NCI-H2029 (cell line): ENCODE results near the gene CDC6.

Source experiments
- DNase-seq: peaks from one replicate; lab custom pipeline; 2025; lab: John Stamatoyannopoulos, UW

CDC6 gene

DNA sequence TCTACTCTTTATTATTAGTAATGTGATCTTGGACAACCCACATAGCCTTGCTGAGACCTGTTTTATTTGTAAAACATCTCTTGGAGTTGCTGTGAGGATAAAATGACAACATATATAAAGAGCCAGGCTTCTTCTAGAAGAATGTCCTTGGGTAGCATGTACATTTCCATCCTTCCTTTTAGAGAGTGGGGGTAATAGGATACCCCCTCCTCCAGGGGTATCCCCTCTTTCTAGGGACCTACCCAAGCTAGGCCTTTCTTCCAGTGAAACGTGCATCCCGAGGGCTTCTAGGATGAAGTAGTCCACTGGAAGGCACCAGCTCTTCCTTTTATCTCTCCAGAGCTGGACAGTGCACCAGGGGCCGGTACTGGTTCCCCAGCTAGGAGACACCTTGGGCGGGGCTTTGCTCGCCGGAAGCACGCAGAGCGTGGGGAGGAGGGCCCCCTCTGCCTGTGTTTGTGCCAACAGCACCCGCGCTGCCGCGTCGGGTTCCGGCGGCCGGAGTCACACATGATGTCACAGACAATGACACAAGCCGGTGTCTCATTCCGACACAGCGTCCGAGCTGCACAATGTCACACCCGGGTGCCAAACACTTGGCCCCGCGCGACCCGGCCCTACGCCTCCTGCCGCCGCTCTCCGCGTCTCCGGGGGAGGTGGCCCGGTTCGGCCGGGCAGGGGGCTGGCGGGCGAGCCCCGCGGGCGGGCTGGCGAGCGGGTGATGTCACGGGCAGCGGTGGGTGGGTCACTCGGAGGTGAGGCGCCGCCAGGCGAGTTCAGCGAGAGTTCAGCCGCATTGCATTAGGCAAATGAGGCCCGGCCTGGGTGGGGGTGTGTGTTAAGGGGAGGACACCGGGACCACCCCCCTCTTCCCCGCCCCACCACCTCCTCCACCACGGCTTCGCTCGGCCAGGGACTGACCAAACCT is 53.5 kb downstream of the CDC6 start:
- peak; percentile 80 for DNase-seq

GRCh38 chr17:40341808-40342503 is 54.3 kb downstream of the CDC6 start:
- peak; percentile 35 for DNase-seq

DNA sequence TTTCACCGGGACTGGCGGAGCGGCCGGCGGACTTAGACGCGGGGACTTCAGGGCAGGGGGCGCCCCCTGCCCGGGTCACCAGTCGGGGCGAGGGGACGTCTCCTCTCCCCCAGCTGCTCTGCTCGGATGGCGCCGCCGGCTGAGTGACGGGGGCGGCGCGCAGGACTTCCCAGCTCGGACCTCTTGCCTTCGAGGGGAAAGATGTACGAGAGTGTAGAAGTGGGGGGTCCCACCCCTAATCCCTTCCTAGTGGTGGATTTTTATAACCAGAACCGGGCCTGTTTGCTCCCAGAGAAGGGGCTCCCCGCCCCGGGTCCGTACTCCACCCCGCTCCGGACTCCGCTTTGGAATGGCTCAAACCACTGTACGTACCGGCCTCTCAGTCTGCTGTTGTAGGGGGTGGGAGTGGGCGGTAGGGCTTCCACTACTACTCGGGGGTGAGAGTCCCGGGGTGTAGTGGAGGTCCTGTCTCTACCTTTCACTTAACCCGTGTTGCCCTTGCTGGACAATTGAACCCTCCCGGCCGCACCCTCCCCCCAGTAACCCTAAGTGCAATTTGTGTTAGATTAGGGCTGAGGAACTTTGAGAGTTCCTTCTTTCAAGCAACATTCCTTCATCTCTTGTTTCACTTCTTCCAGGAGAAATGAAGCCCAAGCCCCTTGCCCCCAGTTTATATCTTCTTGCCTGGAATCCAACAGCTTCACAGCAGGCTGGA is 55.0 kb downstream of the CDC6 start:
- no peak for DNase-seq

GRCh38 chr17:40343219-40344119 is 55.8 kb downstream of the CDC6 start:
- no peak for DNase-seq

DNA sequence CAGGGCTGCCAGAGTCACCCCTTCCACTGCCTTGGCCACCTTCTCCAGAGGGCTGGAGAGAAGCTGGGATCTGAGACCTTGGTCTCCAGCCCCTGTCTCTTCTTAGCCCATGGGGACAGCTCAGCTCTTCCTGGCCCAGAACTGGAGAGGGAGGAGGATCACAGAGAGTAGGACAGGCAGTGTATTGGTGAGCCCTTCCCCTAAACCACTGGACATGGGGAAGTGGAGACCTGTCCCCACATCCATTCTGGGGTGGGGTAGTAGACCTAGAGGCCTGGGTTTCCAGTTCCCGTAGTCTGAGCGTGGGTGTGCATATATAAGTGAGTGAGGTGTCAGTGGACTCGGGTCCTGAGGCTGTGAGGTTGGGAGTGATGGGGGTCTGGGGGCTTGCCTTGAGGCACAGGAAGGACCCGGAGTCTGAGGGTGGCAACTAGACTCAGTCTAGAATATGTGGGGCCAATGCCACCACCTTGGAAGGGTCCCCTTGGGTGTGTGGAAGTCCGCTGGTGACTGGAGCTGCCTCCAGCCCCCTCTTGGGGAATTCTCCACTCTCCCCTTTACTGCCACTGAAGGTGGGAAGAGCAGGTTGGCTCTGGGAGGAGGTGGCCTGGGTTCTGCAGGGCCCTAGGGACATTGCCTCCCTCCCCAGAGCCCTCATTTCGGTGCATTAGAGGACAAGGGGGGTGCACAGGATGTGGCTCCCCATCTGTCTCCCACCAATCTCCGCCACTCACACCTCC is 56.9 kb downstream of the CDC6 start:
- no peak for DNase-seq

DNA sequence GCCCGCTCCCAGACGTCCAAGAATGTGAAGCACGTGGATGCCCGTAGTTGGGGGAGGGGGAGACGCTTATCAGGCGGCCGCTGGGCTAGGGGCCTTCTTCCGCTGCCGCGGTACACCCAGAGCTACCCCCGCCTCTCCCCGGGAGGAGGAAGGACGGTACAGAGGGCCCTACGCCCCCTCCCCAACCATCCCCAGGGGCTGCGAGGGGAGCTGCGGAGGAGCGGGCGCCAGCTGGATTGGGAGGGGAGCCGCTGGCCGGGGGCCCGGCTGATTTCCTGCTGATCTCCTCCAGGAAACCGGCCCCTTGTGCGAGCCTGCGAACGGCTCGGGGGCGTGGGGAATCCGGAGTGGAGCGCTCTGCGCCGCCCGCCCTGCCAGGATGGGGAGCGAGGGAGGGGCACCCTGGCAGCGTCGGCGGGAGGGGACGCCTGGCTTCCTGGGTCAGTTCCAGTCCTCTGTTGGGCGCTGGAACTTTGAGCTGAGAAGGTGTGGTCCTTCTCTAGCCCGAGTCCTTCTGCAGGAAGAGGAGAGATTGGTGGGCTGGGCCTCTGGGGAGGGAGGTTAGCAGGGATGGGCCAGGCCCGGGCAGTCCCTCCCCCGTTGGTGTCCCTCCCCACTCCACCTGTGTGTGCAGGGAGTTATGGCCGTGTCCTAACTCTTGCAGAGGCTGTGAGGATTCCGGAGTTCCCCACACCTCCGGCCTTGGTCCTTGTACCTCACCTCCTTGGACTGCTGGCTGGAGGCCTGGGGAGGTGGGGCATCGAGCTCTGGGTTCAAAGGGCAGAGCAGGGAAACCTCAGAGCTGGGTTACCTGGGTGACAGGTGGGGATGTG is 57.7 kb downstream of the CDC6 start:
- DNase-seq, result peak; percentile 54

DNA sequence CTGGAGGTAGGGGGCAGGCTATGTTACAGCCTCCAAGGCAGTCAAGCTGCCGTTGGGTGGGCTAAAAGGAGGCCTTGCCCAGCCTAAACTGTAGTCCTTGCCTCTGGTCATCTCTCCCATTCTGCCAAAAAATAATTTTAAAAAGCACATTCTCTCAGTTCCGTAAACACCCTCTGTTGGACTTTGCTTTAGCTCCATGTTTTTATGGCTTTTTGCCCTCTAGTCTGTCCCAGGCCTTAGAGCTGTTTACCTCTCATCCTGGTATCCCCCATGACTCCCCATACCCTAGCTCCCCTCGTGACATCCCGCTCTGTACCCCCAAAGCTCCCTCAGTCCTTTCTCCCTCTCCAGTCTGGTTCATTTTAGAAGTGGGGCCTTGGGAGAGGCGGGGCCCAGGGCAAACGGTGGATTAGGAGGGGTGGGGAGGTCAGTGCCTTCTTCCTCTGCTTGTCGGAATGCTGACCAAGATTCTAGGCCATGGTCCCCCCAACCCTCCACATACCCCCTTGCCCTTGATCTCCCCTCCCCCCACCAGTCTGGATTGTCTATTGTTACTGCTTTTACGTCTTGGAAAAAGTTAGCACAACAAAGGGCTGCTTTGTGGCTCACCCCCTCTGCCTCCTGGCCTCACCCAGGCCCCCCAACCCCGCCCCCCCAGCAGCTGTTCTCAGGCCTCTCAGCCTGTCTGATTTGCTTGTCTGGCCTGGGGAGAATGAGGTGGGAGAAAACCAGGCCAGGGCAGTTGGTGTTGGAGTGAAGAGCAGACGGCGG is 58.5 kb downstream of the CDC6 start:
- no peak for DNase-seq

GRCh38 chr17:40346765-40347158 is 59.1 kb downstream of the CDC6 start:
- no peak for DNase-seq

DNA sequence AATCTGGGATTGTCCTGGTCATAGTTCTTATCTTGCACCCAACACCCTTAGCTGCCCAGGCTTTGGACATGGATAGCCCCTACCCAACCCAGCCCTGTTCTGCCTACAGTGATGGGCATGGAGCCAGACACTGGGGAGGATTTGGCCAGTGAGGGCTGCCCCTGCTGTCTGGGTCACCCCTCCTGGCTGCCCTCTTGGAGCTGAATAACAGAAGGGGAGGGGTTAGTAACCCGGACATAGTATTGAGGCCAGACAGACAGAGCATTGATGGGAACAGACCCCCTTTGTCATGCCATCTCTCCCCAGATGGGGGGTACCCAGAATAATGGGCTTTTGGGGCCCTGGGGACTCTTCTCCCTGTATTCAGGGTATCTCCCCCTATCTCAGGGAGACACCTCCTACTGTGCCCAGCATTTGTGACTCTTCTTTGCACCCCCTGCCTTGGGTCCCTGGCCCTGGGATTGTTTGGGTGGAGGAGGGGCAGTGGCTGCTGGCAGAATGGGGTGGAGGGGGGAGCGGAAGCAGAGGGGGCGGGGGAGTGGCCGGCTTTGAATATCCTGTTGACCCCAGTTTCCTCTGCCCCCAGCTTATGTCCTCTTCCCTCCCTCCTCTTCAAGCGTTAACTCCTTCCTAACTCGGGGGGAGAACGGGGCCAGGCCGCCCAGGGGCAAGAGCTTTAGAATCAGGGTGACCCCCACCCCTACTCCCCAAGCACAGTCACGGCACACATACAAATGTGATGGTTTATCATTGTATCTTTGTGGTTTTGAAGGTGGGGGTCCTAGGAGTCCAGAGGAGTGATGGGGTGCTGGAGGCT is 59.8 kb downstream of the CDC6 start:
- DNase-seq, result no peak

DNA sequence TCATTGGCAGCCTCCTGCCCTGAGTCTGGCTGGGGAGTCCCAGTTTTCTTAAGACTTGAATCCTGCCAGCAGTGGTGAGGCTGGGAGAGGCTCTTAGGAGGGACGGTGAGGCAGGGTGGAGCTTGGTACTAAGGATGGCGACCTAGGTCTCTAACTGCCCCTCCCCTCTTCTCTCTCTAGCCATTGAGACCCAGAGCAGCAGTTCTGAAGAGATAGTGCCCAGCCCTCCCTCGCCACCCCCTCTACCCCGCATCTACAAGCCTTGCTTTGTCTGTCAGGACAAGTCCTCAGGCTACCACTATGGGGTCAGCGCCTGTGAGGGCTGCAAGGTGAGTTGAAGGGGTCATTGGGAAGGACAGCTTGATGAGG is 60.4 kb downstream of the CDC6 start:
- no peak for DNase-seq

DNA sequence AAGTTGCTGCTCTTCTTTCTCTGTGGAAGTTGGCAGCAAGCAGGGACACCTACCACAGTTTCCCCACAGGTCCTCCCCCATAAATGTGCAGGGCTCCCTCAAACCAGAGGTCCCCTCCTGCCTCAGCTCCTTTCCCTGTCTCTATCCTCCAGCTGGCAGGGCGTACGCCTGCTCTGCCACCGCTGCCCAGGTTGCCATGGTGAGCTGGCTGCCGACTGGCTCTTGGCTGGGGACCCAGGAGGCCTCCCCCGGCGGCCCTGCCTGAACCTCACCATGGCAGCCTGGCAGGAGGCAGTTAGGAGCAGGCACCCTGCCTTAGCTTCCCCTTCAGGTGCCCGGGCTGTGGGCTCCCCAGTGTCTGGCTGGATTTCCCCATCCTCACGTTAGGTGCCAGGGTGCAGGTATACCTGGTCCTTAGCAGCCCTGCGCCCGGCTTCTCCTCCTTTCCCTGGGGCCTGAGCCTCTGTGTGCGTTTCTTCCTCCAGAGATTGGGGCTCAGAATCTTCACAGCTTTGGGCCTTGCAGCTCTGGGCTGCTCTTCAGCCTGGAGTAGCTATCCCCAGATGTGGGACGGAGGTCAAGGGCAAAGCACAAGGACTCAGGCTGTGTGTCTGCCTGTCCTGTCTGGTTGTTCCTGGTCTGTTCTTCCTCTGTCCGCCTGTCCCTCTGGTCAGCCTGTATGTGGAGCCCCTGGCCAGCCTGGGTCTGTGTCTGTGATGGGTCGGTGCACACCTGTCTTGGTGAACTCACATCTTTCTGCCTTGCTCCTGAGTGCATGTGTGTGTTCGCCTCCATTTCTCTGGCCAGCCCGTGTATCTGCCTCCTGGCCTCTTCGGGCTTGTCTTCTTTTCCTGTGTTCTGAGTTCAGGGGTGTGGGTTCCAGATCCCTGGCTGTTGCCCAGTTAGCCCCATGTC is 61.1 kb downstream of the CDC6 start:
- peak; percentile 61 for DNase-seq

GRCh38 chr17:40349477-40349894 is 61.8 kb downstream of the CDC6 start:
- no peak for DNase-seq

- no peak for DNase-seq
Measured at GRCh38 chr17:40349895-40350688, 62.4 kb downstream of the CDC6 start.

DNA sequence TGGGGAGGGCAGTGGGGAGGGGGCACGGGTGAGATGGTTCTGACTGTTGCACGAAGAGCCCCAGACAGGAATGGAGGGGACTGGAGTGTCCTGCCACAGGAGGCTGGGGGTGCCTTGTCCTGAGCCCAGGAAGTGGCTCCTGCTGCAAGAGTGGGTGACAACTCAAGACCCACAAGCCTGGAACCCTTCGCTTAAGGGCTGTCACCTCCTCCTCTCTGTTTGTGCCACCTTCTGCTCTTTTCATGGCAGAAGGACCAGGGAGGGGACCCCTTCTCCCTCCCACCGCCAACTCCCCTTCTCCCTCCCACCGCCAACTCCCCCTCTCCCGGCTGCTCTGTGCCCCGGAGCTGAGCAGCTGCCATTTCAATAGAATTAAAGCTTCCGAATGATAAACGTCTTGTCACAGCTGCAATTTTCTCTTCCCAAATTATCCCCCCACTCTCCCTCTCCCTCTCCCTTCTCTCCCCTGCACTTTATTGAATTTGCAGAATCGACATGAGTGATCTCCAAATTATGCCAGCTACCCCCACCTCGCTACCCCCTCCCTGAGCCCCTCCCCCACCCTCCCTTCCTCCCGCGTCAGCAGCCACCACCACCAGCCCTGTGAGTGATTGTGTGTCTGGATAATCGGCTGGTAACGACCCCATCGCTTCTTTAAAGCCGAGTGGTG is 63.1 kb downstream of the CDC6 start:
- no peak for DNase-seq

DNA sequence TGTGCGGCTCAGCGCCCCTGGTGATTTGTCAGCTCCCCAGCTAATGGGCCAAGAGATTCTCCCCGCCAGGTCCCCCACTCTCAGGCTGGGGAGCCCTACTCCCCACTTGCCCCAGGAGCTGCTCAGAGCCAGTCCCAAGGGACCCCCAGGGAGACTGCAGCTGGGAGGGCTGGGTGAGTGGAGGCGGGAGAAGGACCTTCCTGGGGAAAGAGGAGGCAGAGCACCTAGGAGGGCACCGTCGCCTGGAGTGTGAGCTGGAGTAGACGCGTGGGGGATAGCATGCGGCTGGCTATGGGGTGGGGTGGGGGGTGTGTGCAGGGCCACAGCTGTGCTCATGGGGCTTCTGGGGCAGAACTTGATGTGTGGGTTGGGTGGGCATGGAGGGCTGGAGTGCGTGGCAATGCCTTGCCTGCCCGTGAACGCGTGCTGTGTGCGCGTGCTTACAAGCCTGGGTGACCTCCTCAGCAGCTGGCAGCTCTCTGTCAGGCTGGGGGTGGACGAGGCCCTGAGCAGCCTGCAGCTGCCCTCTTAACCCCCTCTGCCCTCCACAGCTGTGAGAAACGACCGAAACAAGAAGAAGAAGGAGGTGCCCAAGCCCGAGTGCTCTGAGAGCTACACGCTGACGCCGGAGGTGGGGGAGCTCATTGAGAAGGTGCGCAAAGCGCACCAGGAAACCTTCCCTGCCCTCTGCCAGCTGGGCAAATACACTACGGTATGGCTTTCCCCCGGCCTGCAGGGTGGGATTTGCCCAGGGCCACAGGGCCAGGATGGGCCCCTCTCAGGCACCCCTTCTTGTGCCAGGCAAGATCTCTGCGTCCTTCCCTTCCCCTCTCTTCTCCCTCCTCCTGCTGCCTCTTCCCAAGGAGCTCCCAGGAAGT is 63.9 kb downstream of the CDC6 start:
- peak; percentile 33 for DNase-seq
